HL-60/S4 treated with retinoic acid at 250 ng/mL for 4 days and 3 days (cell line): ENCODE measurements around the gene LRRC37B.
"Not testable (repeated sequence)": the region's sequence is repeated elsewhere in the genome, so short reads cannot be mapped to it uniquely, and the experiment has no call there.

Experiments used
- in situ Hi-C: fragments of 300-500 bp; cut with MboI; formaldehyde crosslinking; loops from 2 replicates; pipeline ENCODE4 v1.7.0; 2022; ENCODE audit warnings: low sequenced_read_pairs

Gene LRRC37B

DNA sequence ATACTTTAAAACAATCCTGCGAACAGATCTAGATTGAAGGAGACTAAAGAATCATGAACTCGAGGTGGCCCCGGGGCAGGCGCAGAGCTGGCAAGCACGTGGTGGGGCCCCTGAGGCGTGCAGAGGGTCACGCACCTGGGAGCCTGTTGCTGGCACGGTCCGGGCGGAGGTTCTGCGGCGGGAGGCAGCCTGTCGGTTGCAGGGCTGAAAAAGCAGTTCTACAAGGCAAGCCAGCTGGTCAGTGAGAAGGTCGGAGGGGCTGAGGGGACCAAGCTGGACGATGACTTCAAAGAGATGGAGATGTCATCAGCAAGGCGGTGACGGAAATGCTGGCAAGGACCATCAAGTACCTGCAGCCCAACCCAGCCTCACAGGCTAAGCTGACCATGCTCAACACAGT lies 33.1 kb downstream of the LRRC37B start:
- in situ Hi-C loops = not testable (repeated sequence)

DNA sequence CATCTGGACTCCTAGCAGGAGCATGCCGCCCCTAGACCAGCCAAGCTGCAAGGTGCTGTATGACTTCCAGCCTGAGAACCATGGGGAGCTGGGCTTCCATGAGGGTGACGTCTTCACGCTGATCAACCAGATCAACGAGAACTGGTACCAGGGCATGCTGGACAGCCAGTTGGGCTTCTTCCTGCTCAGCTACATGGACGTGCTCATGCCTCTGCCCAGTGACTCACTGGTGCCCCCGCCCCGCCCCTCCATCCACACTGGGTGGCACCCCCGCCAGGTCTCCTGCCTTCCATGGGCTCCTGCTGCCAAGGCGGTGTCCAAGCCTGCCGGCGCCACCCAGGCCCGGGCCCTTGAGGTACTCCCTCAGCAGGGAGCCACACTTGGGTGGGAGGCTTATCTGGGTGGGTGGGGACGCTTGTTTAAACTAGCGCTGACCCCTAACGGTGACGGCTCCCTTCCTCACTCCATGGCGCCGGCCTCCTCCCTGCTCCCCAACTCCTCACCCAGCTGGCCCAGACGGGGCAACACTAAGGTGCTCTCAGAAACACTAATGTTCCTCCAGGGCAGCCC lies 34.2 kb downstream of the LRRC37B start:
- in situ Hi-C loops = not testable (repeated sequence)

GRCh38 chr17:32042266-32042665 lies 35.1 kb downstream of the LRRC37B start:
- in situ Hi-C loops = not testable (repeated sequence)

DNA sequence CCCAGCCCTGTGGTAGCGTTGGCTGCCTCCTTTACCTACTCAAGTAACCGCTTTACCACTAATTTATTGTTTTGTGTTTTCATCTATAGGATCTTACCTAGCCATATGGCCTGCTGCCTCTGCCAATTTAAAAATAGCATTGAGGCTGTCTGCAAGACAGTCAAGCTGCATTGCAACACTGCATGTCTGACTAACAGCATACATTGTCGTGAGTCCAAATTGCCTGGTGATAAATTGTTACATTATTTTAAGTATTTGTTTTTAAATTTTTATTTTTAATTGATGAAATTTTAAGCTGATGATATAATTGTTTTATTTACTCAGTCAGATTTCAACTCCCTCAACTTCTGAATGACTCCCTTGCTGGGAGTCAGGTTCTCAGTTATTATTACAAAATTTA lies 38.4 kb downstream of the LRRC37B start:
- in situ Hi-C loops = not testable (repeated sequence)

DNA sequence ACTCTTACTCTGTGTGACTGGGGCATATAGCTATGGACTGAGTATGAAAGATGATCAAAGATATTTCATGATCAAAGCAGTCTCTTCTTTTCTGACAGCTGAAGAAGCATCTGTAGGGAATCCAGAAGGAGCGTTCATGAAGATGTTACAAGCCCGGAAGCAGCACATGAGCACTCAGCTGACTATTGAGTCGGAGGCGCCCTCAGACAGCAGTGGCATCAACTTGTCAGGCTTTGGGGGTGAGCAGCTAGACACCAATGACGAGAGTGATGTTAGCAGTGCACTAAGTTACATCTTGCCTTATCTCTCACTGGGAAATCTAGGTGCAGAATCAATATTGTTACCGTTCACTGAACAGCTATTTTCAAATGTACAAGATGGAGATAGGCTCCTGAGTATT lies 40.5 kb downstream of the LRRC37B start:
- in situ Hi-C loops = not testable (repeated sequence)

DNA sequence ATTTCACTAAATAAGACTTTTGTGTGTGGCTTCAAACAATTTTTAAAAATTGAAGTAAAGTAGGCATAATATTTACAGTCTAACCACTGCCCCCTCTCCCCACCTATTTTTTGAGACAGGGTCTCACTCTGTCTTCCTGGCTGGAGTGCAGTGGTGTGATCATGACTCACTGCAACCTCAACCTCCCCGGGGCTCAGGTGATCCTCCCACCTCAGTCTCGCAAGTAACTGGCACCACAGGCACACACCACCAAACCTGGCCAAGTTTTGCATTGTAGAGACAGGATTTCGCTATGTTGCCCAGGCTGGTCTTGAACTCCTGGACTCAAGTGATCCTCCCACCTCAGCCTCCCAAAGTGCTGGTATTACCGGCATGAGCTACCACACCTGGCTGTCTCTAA lies 47.8 kb downstream of the LRRC37B start:
- in situ Hi-C loops = not testable (repeated sequence)

DNA sequence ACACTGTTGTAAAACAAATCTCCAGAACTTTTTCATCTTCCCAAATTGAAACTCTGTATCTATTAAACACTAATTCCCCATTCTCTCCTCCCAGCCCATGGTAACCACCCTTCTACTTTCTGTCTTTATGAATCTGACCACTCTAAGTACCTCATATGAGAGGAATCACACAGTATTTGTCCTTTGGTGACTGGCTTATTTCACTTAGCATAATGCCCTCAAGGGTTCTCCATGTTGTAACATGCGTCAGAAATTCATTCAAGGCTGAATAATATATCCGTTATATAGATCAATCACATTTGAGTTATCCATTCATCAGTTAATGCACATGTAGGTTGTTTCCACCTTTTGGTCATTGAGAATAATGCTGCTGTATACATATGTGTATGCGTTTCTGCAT lies 48.2 kb downstream of the LRRC37B start:
- in situ Hi-C loops = not testable (repeated sequence)

DNA sequence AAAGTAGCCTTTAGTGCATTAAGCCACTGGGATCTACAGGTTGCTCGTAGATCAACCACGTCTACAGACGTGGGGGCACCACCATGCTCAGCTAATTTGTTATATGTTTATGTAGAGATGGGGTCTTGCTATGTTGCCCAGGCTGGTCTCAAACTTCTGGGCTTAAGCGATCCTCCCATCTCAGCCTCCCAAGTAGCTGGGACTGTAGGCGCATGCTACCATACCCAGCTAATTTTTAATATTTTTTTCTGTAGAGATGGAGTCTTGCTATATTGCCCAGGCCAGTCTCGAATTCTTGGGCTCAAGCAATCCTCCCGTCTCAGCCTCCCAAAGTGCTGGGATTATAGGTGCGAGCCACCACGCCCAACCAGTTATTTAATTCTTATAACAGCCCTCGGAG lies 49.3 kb downstream of the LRRC37B start:
- in situ Hi-C loops = not testable (repeated sequence)

- in situ Hi-C loops = not testable (repeated sequence)
These were observed 50.4 kb downstream of the LRRC37B start for GRCh38 chr17:32057460-32058105.

- in situ Hi-C loops = not testable (repeated sequence)
These were observed 53.5 kb downstream of the LRRC37B start for GRCh38 chr17:32060695-32061094.

- in situ Hi-C loops = not testable (repeated sequence)
These were observed 54.7 kb downstream of the LRRC37B start for GRCh38 chr17:32061840-32062239.

GRCh38 chr17:32064091-32064490 lies 56.9 kb downstream of the LRRC37B start:
- in situ Hi-C loops = not testable (repeated sequence)

- in situ Hi-C loops = not testable (repeated sequence)
These were observed 59.0 kb downstream of the LRRC37B start for GRCh38 chr17:32066123-32066680.

- in situ Hi-C loops = not testable (repeated sequence)
These were observed 59.9 kb downstream of the LRRC37B start for GRCh38 chr17:32066863-32067642.

DNA sequence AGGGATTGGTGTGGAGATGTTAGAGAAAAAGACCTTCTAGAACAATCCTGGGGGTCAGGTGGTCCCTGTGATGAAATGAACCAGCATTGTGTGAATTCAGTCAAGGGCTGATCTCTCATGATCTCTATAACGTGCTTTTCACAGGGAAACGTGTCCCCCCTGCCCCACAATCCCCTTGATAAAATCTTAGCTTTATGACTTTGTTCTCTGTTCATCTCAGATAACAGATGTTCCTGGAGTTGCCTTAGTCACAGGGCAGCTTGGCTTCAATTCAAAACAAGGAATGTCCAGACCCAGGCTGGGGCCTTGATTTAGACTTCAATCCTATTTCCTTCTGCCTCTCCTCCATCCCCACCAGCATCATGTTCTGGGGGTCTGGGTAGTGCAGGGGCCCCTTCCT lies 61.9 kb downstream of the LRRC37B start:
- in situ Hi-C loops = not testable (repeated sequence)

- in situ Hi-C loops = not testable (repeated sequence)
These were observed 64.8 kb downstream of the LRRC37B start for GRCh38 chr17:32071961-32072360.

DNA sequence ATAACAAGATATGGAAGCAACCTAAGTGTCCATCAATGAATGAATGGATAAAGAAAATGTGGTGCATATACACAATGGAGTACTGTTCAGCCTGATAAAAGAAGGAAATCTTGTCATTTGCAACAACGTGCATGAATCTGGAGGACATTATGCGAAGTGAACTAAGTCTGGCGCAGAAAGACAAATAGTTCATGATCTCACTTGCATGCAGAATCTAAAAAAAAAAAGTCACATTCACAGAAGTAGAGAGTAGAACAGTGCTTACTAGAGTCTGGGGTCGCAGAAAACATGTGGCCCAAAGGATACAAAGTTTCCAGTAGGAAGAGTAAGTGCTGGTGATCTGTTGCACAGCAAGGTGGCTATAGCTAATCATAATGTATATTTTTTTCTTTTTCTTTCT lies 65.9 kb downstream of the LRRC37B start:
- in situ Hi-C loops = not testable (repeated sequence)

DNA sequence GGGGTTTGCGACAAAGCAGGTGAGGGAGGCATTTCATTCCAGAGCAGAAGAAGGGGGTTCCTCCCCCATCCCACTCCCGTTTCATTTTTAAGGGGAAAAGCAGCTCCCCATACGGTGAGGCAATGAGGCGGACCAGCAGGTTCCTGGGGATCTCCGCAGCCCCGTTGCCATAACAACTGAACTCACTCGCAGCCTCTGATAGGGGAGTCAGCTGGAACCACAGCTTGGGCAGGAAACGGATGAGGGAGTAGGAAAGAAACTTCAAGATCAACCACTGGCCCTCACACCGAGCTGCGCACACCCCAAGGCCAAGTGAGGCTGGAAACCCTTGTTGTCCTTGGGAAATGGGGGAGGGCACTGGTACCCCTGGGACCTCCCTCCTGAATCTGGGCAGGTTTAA lies 72.6 kb downstream of the LRRC37B start:
- in situ Hi-C loops = not testable (repeated sequence)

- in situ Hi-C loops = not testable (repeated sequence)
These were observed 76.4 kb downstream of the LRRC37B start for GRCh38 chr17:32083550-32083979.

DNA sequence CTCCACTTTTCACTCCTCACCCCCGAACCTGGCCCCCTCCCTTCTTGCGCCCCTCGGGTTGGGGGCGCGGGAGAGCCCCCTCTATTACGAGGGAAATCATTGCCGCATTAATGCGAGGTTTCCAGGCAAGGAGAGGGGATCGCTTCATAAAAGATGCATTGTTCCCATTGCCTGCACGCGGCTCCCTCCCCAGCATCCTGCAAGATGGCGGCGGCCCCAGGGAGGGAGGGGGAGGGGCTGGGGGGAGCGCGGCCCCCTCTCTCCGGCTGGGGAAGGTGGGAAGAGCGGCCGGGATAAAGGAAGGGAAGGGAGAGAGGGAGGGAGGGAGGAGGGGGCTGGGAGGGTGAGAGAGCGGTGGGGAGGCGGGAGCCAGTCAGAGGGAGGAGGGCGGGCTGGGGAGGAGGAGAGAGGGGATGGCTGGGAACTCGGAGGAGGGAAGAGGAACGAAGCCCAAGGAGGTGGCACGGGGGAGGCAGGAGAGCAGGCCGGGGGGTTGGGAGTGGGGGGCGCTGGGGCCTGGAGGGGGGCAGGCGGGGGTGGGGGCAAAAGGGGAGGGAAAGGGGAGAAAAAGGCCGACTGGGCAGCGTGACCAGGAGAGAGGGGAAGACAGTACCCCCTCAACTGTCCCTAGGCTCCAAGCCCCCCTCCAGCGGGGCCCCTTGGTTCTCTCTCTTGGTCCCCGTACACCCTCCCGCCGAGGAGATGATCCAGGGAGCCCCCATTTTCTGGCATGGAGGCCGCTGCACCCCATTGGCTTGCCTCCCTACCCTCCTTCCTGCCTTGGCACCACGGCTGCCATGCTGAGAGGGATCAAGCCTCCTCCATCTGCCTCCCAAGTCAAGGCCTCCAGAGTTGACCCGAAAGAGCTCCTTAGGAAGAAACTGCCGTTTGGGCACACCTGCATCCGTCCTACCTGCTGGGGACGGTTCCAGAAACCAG lies 77.1 kb downstream of the LRRC37B start:
- in situ Hi-C loops = not testable (repeated sequence)
